GM23338 (cell line): ENCODE measurements around the gene NOX5. TPM values are rescaled to one million over a fixed set of nuclear protein-coding genes. Genes with fewer than 3 reads are reported as not detected.

Experiments used
- ATAC-seq: fragments of 200-7000 bp; cut with Tn5 transposase; 3 replicates; pipeline ENCODE4 v1.9.1; 2020
- DNase-seq: peaks from one replicate; pipeline ENCODE4 v3.0.0-alpha.2; 2015; ENCODE audit warnings: low spot score
- H2AFZ ChIP-seq: fragments of 200-600 bp; sonication (generic); 2 replicates; pipeline ENCODE4 v1.8.0; 2016; ENCODE audit warnings: antibody characterized with exemption, mild to moderate bottlenecking, moderate library complexity
- H3F3A ChIP-seq: fragments of 200-600 bp; sonication (generic); replicated peaks from 2 replicates; pipeline ENCODE4 v1.8.0; 2017; ENCODE audit warnings: antibody characterized with exemption, mixed run types, low read depth
- H3K27ac ChIP-seq: fragments of 200-600 bp; sonication (generic); 2 replicates; pipeline ENCODE4 v1.6.1; 2016; ENCODE audit warnings: low read depth
- H3K27me3 ChIP-seq: fragments of 200-600 bp; sonication (generic); 2 replicates; pipeline ENCODE4 v1.8.0; 2016; ENCODE audit warnings: mild to moderate bottlenecking, mixed run types, moderate library complexity; ENCODE audit not compliant: insufficient read depth
- H3K36me3 ChIP-seq: fragments of 200-600 bp; sonication (generic); 2 replicates; pipeline ENCODE4 v1.8.0; 2016; ENCODE audit warnings: mild to moderate bottlenecking; ENCODE audit not compliant: insufficient read depth
- H3K4me1 ChIP-seq: fragments of 200-600 bp; sonication (generic); 2 replicates; pipeline ENCODE4 v1.8.0; 2016; ENCODE audit warnings: mild to moderate bottlenecking, moderate library complexity; ENCODE audit not compliant: insufficient read depth
- H3K4me2 ChIP-seq: fragments of 200-600 bp; sonication (generic); 2 replicates; pipeline ENCODE4 v1.7.1; 2017; ENCODE audit warnings: mixed run types
- H3K4me3 ChIP-seq: fragments of 200-600 bp; sonication (generic); 2 replicates; pipeline ENCODE4 v1.6.1; 2016; ENCODE audit warnings: mixed run types
- H3K79me2 ChIP-seq: fragments of 200-600 bp; sonication (generic); replicated peaks from 2 replicates; pipeline ENCODE4 v1.8.0; 2017; ENCODE audit warnings: mild to moderate bottlenecking; ENCODE audit not compliant: insufficient read depth
- H3K9me2 ChIP-seq: fragments of 200-600 bp; sonication (generic); 2 replicates; pipeline ENCODE4 v1.8.0; 2017; ENCODE audit not compliant: insufficient read depth
- H4K20me1 ChIP-seq: fragments of 200-600 bp; sonication (generic); replicated peaks from 2 replicates; pipeline ENCODE4 v1.8.0; 2017; ENCODE audit warnings: mild to moderate bottlenecking; ENCODE audit not compliant: insufficient read depth
- H3K27ac Mint-ChIP-seq: 2 replicates; pipeline ENCODE4 v1.8.0; 2020; ENCODE audit warnings: inconsistent platforms, mild to moderate bottlenecking, moderate library complexity, mixed read lengths
- H3K27me3 Mint-ChIP-seq: 3 replicates; pipeline ENCODE4 v1.8.0; 2022; ENCODE audit warnings: low read depth, mild to moderate bottlenecking, moderate library complexity, mixed read lengths, inconsistent platforms; ENCODE audit not compliant: insufficient read depth, poor library complexity
- H3K36me3 Mint-ChIP-seq: 3 replicates; pipeline ENCODE4 v1.8.0; 2021; ENCODE audit warnings: low read depth, mild to moderate bottlenecking, inconsistent platforms, moderate library complexity, mixed read lengths
- H3K4me1 Mint-ChIP-seq: 3 replicates; pipeline ENCODE4 v1.8.0; 2020; ENCODE audit warnings: mild to moderate bottlenecking, inconsistent platforms, mixed read lengths
- H3K4me3 Mint-ChIP-seq: 3 replicates; pipeline ENCODE4 v1.8.0; 2021; ENCODE audit warnings: moderate library complexity, mild to moderate bottlenecking, inconsistent platforms, mixed read lengths
- H3K9me3 Mint-ChIP-seq: 3 replicates; pipeline ENCODE4 v1.8.0; 2020; ENCODE audit warnings: moderate library complexity, mild to moderate bottlenecking, inconsistent platforms, mixed read lengths
- CREB1 ChIP-seq: fragments of 250-450 bp; sonication (Bioruptor Pico); IDR thresholded peaks from 2 replicates; pipeline ENCODE4 v1.5.0; 2020; ENCODE audit warnings: low read depth, mild to moderate bottlenecking, moderate library complexity
- EZH2 ChIP-seq: fragments of 200-600 bp; sonication (generic); IDR thresholded peaks from one replicate; pipeline ENCODE4 v1.8.0; 2017; ENCODE audit warnings: antibody characterized with exemption, mild to moderate bottlenecking, low read depth; ENCODE audit not compliant: unreplicated experiment
- EZH2phosphoT487 ChIP-seq: fragments of 200-600 bp; sonication (generic); IDR thresholded peaks from one replicate; pipeline ENCODE4 v1.8.1; 2018; ENCODE audit warnings: antibody characterized with exemption; ENCODE audit not compliant: unreplicated experiment
- NANOG ChIP-seq: IDR thresholded peaks from 2 replicates; pipeline ENCODE4 v1.6.1; 2016; ENCODE audit warnings: antibody characterized with exemption, borderline replicate concordance
- POLR2AphosphoS5 ChIP-seq: IDR thresholded peaks from 2 replicates; pipeline ENCODE4 v1.6.1; 2016; ENCODE audit warnings: antibody characterized with exemption, low read depth
- ZNF114 ChIP-seq: fragments of 250-450 bp; sonication (Bioruptor Pico); IDR thresholded peaks from 2 replicates; pipeline ENCODE4 v1.5.0; 2020; ENCODE audit warnings: mild to moderate bottlenecking, moderate library complexity
- ZNF331 ChIP-seq: fragments of 250-450 bp; sonication (Bioruptor Pico); IDR thresholded peaks from 2 replicates; pipeline ENCODE4 v1.5.0; 2020; ENCODE audit warnings: low read depth, mild to moderate bottlenecking, moderate library complexity
- polyA plus RNA-seq: library from polyadenylated mRNA; unstranded; fragments of >200 nt; fragmentation: Nextera tagmentation; extraction: Ambion mirVana; gene quantifications from 2 replicates; pipeline ENCODE4 v1.2.1, GENCODE V29; 2016
- total RNA-seq: library from RNA; depleted of rRNA; stranded (reverse); fragments of >200 nt; shearing (Covaris generic); gene quantifications from 2 replicates; pipeline ENCODE4 v1.2.3, GENCODE V29; 2014
- TF ChIP-seq, protein P1 (sequence below): IDR thresholded peaks from one replicate; pipeline ENCODE4 v1.6.1; 2018; ENCODE audit warnings: antibody characterized with exemption; ENCODE audit not compliant: unreplicated experiment
- TF ChIP-seq, protein P2 (sequence below), 2 experiments: fragments of 200-600 bp in 1 of 2; sonication (generic) in 1 of 2; conservative IDR thresholded peaks; 2 replicates each; pipeline versions ENCODE4 v1.5.1 to v1.6.1; 2016 to 2017; ENCODE audit warnings: antibody characterized with exemption in 2 of 2, low read depth in 2 of 2, mild to moderate bottlenecking in 2 of 2, moderate library complexity in 1 of 2
- TF ChIP-seq, protein P3 (sequence below): fragments of 250-450 bp; sonication (Bioruptor Pico); IDR thresholded peaks from 2 replicates; pipeline ENCODE4 v1.5.0; 2020; ENCODE audit warnings: mild to moderate bottlenecking, moderate library complexity
- TF ChIP-seq, protein P4 (sequence below): IDR thresholded peaks from 2 replicates; pipeline ENCODE4 v1.6.1; 2016; ENCODE audit warnings: antibody characterized with exemption

The NOX5 gene
- total and polyA plus RNA-seq, 2 experiments from 2014 or later: 0.03 TPM; not detected in 1

DNA sequence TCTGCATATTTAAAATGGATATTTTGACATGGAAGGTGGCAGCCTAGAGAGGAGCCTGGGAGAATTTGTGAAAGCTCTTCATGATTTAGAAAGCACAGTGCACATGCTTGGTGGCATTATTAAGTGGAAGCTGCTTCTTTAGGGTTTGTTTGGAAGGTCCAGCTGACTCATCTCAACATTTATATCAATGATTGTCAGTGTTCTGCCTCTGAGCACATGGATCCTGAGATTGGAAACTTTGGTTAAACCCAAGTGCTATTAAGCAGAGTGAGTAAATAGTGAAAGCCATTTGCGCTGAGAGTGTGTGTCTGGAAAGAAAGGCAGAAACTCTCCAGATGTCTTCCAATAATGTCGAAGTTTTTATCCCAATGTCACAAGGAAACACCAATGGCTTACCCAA is 7.4 kb downstream of the NOX5 start:
- peaks cover 5% of the 10 kb centered on the region for H3K27me3 Mint-ChIP-seq
- TF ChIP-seq, protein P1, sequence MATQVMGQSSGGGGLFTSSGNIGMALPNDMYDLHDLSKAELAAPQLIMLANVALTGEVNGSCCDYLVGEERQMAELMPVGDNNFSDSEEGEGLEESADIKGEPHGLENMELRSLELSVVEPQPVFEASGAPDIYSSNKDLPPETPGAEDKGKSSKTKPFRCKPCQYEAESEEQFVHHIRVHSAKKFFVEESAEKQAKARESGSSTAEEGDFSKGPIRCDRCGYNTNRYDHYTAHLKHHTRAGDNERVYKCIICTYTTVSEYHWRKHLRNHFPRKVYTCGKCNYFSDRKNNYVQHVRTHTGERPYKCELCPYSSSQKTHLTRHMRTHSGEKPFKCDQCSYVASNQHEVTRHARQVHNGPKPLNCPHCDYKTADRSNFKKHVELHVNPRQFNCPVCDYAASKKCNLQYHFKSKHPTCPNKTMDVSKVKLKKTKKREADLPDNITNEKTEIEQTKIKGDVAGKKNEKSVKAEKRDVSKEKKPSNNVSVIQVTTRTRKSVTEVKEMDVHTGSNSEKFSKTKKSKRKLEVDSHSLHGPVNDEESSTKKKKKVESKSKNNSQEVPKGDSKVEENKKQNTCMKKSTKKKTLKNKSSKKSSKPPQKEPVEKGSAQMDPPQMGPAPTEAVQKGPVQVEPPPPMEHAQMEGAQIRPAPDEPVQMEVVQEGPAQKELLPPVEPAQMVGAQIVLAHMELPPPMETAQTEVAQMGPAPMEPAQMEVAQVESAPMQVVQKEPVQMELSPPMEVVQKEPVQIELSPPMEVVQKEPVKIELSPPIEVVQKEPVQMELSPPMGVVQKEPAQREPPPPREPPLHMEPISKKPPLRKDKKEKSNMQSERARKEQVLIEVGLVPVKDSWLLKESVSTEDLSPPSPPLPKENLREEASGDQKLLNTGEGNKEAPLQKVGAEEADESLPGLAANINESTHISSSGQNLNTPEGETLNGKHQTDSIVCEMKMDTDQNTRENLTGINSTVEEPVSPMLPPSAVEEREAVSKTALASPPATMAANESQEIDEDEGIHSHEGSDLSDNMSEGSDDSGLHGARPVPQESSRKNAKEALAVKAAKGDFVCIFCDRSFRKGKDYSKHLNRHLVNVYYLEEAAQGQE: no peak
- no peak for TF ChIP-seq EZH2phosphoT487
- TF ChIP-seq, protein P2, sequence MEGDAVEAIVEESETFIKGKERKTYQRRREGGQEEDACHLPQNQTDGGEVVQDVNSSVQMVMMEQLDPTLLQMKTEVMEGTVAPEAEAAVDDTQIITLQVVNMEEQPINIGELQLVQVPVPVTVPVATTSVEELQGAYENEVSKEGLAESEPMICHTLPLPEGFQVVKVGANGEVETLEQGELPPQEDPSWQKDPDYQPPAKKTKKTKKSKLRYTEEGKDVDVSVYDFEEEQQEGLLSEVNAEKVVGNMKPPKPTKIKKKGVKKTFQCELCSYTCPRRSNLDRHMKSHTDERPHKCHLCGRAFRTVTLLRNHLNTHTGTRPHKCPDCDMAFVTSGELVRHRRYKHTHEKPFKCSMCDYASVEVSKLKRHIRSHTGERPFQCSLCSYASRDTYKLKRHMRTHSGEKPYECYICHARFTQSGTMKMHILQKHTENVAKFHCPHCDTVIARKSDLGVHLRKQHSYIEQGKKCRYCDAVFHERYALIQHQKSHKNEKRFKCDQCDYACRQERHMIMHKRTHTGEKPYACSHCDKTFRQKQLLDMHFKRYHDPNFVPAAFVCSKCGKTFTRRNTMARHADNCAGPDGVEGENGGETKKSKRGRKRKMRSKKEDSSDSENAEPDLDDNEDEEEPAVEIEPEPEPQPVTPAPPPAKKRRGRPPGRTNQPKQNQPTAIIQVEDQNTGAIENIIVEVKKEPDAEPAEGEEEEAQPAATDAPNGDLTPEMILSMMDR (conservative IDR thresholded peaks at IDR 0.05; ENCODE audit: low read depth in 2 of 2): no peak
- TF ChIP-seq ZNF331 (CRISPR knock-in tag): no peak
- no peak for TF ChIP-seq ZNF114 (CRISPR knock-in tag)
- TF ChIP-seq, protein P3, sequence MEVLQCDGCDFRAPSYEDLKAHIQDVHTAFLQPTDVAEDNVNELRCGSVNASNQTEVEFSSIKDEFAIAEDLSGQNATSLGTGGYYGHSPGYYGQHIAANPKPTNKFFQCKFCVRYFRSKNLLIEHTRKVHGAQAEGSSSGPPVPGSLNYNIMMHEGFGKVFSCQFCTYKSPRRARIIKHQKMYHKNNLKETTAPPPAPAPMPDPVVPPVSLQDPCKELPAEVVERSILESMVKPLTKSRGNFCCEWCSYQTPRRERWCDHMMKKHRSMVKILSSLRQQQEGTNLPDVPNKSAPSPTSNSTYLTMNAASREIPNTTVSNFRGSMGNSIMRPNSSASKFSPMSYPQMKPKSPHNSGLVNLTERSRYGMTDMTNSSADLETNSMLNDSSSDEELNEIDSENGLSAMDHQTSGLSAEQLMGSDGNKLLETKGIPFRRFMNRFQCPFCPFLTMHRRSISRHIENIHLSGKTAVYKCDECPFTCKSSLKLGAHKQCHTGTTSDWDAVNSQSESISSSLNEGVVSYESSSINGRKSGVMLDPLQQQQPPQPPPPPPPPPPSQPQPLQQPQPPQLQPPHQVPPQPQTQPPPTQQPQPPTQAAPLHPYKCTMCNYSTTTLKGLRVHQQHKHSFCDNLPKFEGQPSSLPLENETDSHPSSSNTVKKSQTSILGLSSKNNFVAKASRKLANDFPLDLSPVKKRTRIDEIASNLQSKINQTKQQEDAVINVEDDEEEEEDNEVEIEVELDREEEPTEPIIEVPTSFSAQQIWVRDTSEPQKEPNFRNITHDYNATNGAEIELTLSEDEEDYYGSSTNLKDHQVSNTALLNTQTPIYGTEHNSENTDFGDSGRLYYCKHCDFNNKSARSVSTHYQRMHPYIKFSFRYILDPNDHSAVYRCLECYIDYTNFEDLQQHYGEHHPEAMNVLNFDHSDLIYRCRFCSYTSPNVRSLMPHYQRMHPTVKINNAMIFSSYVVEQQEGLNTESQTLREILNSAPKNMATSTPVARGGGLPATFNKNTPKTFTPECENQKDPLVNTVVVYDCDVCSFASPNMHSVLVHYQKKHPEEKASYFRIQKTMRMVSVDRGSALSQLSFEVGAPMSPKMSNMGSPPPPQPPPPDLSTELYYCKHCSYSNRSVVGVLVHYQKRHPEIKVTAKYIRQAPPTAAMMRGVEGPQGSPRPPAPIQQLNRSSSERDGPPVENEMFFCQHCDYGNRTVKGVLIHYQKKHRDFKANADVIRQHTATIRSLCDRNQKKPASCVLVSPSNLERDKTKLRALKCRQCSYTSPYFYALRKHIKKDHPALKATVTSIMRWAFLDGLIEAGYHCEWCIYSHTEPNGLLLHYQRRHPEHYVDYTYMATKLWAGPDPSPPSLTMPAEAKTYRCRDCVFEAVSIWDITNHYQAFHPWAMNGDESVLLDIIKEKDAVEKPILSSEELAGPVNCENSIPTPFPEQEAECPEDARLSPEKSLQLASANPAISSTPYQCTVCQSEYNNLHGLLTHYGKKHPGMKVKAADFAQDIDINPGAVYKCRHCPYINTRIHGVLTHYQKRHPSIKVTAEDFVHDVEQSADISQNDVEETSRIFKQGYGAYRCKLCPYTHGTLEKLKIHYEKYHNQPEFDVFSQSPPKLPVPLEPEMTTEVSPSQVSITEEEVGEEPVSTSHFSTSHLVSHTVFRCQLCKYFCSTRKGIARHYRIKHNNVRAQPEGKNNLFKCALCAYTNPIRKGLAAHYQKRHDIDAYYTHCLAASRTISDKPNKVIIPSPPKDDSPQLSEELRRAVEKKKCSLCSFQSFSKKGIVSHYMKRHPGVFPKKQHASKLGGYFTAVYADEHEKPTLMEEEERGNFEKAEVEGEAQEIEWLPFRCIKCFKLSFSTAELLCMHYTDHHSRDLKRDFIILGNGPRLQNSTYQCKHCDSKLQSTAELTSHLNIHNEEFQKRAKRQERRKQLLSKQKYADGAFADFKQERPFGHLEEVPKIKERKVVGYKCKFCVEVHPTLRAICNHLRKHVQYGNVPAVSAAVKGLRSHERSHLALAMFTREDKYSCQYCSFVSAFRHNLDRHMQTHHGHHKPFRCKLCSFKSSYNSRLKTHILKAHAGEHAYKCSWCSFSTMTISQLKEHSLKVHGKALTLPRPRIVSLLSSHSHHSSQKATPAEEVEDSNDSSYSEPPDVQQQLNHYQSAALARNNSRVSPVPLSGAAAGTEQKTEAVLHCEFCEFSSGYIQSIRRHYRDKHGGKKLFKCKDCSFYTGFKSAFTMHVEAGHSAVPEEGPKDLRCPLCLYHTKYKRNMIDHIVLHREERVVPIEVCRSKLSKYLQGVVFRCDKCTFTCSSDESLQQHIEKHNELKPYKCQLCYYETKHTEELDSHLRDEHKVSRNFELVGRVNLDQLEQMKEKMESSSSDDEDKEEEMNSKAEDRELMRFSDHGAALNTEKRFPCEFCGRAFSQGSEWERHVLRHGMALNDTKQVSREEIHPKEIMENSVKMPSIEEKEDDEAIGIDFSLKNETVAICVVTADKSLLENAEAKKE (CRISPR knock-in tag): no peak
- no peak for TF ChIP-seq CREB1 (CRISPR knock-in tag)
- no peak for TF ChIP-seq NANOG
- TF ChIP-seq, protein P4, sequence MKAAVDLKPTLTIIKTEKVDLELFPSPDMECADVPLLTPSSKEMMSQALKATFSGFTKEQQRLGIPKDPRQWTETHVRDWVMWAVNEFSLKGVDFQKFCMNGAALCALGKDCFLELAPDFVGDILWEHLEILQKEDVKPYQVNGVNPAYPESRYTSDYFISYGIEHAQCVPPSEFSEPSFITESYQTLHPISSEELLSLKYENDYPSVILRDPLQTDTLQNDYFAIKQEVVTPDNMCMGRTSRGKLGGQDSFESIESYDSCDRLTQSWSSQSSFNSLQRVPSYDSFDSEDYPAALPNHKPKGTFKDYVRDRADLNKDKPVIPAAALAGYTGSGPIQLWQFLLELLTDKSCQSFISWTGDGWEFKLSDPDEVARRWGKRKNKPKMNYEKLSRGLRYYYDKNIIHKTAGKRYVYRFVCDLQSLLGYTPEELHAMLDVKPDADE: no peak
- TF ChIP-seq EZH2: no peak
- no peak for TF ChIP-seq POLR2AphosphoS5
- Histone ChIP-seq H3K4me3 (no peak overlapping the region), H3K9me2 (peaks cover 10% of the 10 kb centered on the region), H3K4me1 (peaks cover 4% of the 10 kb centered on the region; the same call in 1 of the 2 replicates), H3K36me3 (no peaks in the 10 kb centered on the region), H3K27ac (no peak overlapping the region), H3F3A (no peaks in the 10 kb centered on the region), H3K79me2 (no peaks in the 10 kb centered on the region), H2AFZ (peak overlapping the region; percentile 52; the same call in 1 of the 2 replicates), H3K27me3 (no peaks in the 10 kb centered on the region), H4K20me1 (no peaks in the 10 kb centered on the region; the same call in 1 of the 2 replicates), H3K4me2 (no peak overlapping the region)
- no peak overlapping the region for H3K4me3 Mint-ChIP-seq
- H3K4me1 Mint-ChIP-seq: peaks cover 20% of the 10 kb centered on the region
- no peaks in the 10 kb centered on the region for H3K9me3 Mint-ChIP-seq
- H3K36me3 Mint-ChIP-seq: no peaks in the 10 kb centered on the region
- H3K27ac Mint-ChIP-seq: no peak overlapping the region
- DNase-seq: no peak
- ATAC-seq: no peak
